ENCODE results near the gene TBC1D10B.
A peak's percentile ranks its signal among the peaks of the same experiment; 100 is the strongest.

Gene TBC1D10B

GRCh38 chr16:30372725-30373124 lies 2.4 kb upstream of the TBC1D10B start:
- DNase-seq: no peak

- no peak for DNase-seq
Observed at GRCh38 chr16:30372038-30372712, 1.9 kb upstream of the TBC1D10B start.

GRCh38 chr16:30371248-30371816 lies 1.0 kb upstream of the TBC1D10B start:
- DNase-seq: no peak

GRCh38 chr16:30369938-30370455 lies 297 bp downstream of the TBC1D10B start:
- DNase-seq: no peak

- DNase-seq: peak; percentile 36
Observed at GRCh38 chr16:30369091-30369937, 980 bp downstream of the TBC1D10B start.

- no peak for DNase-seq
Observed at GRCh38 chr16:30368792-30369090, 1.6 kb downstream of the TBC1D10B start.

GRCh38 chr16:30368122-30368791 lies 2.0 kb downstream of the TBC1D10B start:
- no peak for DNase-seq

- no peak for DNase-seq
Observed at GRCh38 chr16:30367349-30368009, 2.8 kb downstream of the TBC1D10B start.

- no peak for DNase-seq
Observed at GRCh38 chr16:30366511-30366910, 3.8 kb downstream of the TBC1D10B start.

GRCh38 chr16:30365200-30365599 lies 5.1 kb downstream of the TBC1D10B start:
- no peak for DNase-seq

GRCh38 chr16:30361180-30361579 lies 9.1 kb downstream of the TBC1D10B start:
- DNase-seq: no peak

- no peak for DNase-seq
Observed at GRCh38 chr16:30359871-30360170, 10.5 kb downstream of the TBC1D10B start.

GRCh38 chr16:30358990-30359870 lies 11.1 kb downstream of the TBC1D10B start:
- no peak for DNase-seq

- no peak for DNase-seq
Observed at GRCh38 chr16:30358577-30358936, 11.7 kb downstream of the TBC1D10B start.

GRCh38 chr16:30357715-30358576 lies 12.3 kb downstream of the TBC1D10B start:
- DNase-seq: no peak

GRCh38 chr16:30357085-30357714 lies 13.1 kb downstream of the TBC1D10B start:
- DNase-seq: no peak

GRCh38 chr16:30356401-30357084 lies 13.8 kb downstream of the TBC1D10B start:
- DNase-seq: no peak

- no peak for DNase-seq
Observed at GRCh38 chr16:30355954-30356308, 14.4 kb downstream of the TBC1D10B start.

- DNase-seq: peak; percentile 93
Observed at GRCh38 chr16:30355144-30355953, 14.9 kb downstream of the TBC1D10B start, which contains the start of gene CD2BP2. CD2BP2 (minus strand) TSS chr16:30355308; CDS start chr16:30354681, 627 bp downstream.

Measured in activated CD4-positive, alpha-beta T cell treated with anti-CD3 and anti-CD28 coated beads for 48 hours (primary cell).